Hepatocyte (in vitro differentiated cells): ENCODE measurements around the gene NOL9. TPM values are rescaled to one million over a fixed set of nuclear protein-coding genes. Genes with fewer than 3 reads are reported as not detected.

Experiments used
- DNase-seq: peaks from one replicate; pipeline ENCODE4 v3.0.0-alpha.2; 2016; ENCODE audit warnings: low spot score
- H2AFZ ChIP-seq: fragments of 200-600 bp; sonication (generic); 2 replicates; pipeline ENCODE4 v1.6.0; 2016; ENCODE audit warnings: antibody characterized with exemption, mild to moderate bottlenecking
- H3K27ac ChIP-seq: fragments of 200-600 bp; sonication (generic); 2 replicates; pipeline ENCODE4 v1.5.1; 2016; ENCODE audit warnings: mild to moderate bottlenecking
- H3K27me3 ChIP-seq: fragments of 200-600 bp; sonication (generic); 2 replicates; pipeline ENCODE4 v1.6.1; 2016
- H3K36me3 ChIP-seq: fragments of 200-600 bp; sonication (generic); replicated peaks from 2 replicates; pipeline ENCODE4 v1.5.1; 2016; ENCODE audit warnings: low read depth; ENCODE audit not compliant: insufficient read depth
- H3K4me1 ChIP-seq: fragments of 200-600 bp; sonication (generic); 2 replicates; pipeline ENCODE4 v1.5.1; 2016; ENCODE audit warnings: mild to moderate bottlenecking, moderate library complexity; ENCODE audit not compliant: insufficient read depth
- H3K4me2 ChIP-seq: fragments of 200-600 bp; sonication (generic); 2 replicates; pipeline ENCODE4 v1.6.0; 2016
- H3K4me3 ChIP-seq: fragments of 200-600 bp; sonication (generic); 2 replicates; pipeline ENCODE4 v1.5.1; 2016; ENCODE audit warnings: mild to moderate bottlenecking
- H3K79me2 ChIP-seq: fragments of 200-600 bp; sonication (generic); 2 replicates; pipeline ENCODE4 v1.6.0; 2017; ENCODE audit warnings: mild to moderate bottlenecking
- H3K9me2 ChIP-seq: fragments of 200-600 bp; sonication (generic); replicated peaks from 2 replicates; pipeline ENCODE4 v1.6.0; 2017; ENCODE audit warnings: mild to moderate bottlenecking; ENCODE audit not compliant: insufficient read depth
- H3K9me3 ChIP-seq: fragments of 200-600 bp; sonication (generic); 2 replicates; pipeline ENCODE4 v1.5.1; 2016; ENCODE audit warnings: low read depth, mild to moderate bottlenecking
- H4K20me1 ChIP-seq: fragments of 200-600 bp; sonication (generic); 2 replicates; pipeline ENCODE4 v1.6.0; 2016; ENCODE audit warnings: mild to moderate bottlenecking; ENCODE audit not compliant: insufficient read depth, poor library complexity, severe bottlenecking
- EZH2 ChIP-seq: fragments of 200-600 bp; sonication (generic); IDR thresholded peaks from 2 replicates; pipeline ENCODE4 v1.6.1; 2016; ENCODE audit warnings: antibody characterized with exemption, mild to moderate bottlenecking, borderline replicate concordance
- EZH2phosphoT487 ChIP-seq: fragments of 200-600 bp; sonication (generic); IDR thresholded peaks from one replicate; pipeline ENCODE4 v1.6.1; 2018; ENCODE audit warnings: antibody characterized with exemption, mild to moderate bottlenecking, low read depth, moderate library complexity; ENCODE audit not compliant: unreplicated experiment, severe bottlenecking
- WGBS: methylation state at CpG from one replicate; pipeline ENCODE4 v1.1.6; 2016; ENCODE audit warnings: low lambda C conversion rate; ENCODE audit errors: missing lambda C conversion rate; 5-methylcytosine and 5-hydroxymethylcytosine counted together
- polyA plus RNA-seq: library from polyadenylated mRNA; unstranded; fragments of >200 nt; fragmentation: Nextera tagmentation; extraction: Ambion mirVana; gene quantifications from 2 replicates; pipeline ENCODE4 v1.2.1, GENCODE V29; 2016
- total RNA-seq: library from RNA; depleted of rRNA; stranded (reverse); fragments of >200 nt; gene quantifications from 2 replicates; pipeline ENCODE4 v1.2.3, GENCODE V29; 2014
- TF ChIP-seq, protein P1 (sequence below): fragments of 200-600 bp; sonication (generic); IDR thresholded peaks from 2 replicates; pipeline ENCODE4 v1.5.1; 2016; ENCODE audit warnings: antibody characterized with exemption, mild to moderate bottlenecking; ENCODE audit not compliant: poor library complexity

The NOL9 gene
- total and polyA plus RNA-seq, 2 experiments from 2014 or later = 13.7 to 21.6 TPM

DNA sequence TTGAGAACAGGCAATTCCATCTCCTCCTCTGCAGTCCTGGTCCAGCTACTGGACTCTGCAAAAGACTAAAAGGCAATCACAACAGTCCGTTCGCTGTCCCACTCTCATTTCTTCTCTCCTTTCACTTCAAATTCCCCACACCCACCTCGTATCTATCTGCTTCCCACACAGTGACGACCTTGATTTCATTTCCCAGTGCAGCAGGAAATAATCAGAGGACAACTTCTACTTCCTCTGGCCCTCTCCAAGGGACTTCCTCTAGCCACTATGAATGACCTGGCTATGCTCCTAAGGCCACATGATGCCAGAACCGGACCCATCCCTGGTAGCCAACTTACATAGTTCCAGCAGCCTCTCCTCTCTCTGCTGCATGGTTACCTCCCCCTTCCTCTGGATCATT is 8.0 kb downstream of the NOL9 start:
- Histone ChIP-seq H3K36me3 (no peaks in the 10 kb centered on the region), H3K27me3 (no peaks in the 10 kb centered on the region), H3K4me1 (no peaks in the 10 kb centered on the region), H4K20me1 (no peaks in the 10 kb centered on the region), H3K9me3 (no peaks in the 10 kb centered on the region), H2AFZ (no peak overlapping the region), H3K27ac (no peak overlapping the region), H3K79me2 (peaks cover 5% of the 10 kb centered on the region), H3K4me2 (no peak overlapping the region), H3K4me3 (no peak overlapping the region), H3K9me2 (no peaks in the 10 kb centered on the region)
- DNase-seq = no peak
- 90% methylated on average over 5 of the region's 5 CpGs for WGBS
- TF ChIP-seq EZH2phosphoT487 = no peak
- no peak for TF ChIP-seq EZH2
- TF ChIP-seq, protein P1, sequence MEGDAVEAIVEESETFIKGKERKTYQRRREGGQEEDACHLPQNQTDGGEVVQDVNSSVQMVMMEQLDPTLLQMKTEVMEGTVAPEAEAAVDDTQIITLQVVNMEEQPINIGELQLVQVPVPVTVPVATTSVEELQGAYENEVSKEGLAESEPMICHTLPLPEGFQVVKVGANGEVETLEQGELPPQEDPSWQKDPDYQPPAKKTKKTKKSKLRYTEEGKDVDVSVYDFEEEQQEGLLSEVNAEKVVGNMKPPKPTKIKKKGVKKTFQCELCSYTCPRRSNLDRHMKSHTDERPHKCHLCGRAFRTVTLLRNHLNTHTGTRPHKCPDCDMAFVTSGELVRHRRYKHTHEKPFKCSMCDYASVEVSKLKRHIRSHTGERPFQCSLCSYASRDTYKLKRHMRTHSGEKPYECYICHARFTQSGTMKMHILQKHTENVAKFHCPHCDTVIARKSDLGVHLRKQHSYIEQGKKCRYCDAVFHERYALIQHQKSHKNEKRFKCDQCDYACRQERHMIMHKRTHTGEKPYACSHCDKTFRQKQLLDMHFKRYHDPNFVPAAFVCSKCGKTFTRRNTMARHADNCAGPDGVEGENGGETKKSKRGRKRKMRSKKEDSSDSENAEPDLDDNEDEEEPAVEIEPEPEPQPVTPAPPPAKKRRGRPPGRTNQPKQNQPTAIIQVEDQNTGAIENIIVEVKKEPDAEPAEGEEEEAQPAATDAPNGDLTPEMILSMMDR = no peak

DNA sequence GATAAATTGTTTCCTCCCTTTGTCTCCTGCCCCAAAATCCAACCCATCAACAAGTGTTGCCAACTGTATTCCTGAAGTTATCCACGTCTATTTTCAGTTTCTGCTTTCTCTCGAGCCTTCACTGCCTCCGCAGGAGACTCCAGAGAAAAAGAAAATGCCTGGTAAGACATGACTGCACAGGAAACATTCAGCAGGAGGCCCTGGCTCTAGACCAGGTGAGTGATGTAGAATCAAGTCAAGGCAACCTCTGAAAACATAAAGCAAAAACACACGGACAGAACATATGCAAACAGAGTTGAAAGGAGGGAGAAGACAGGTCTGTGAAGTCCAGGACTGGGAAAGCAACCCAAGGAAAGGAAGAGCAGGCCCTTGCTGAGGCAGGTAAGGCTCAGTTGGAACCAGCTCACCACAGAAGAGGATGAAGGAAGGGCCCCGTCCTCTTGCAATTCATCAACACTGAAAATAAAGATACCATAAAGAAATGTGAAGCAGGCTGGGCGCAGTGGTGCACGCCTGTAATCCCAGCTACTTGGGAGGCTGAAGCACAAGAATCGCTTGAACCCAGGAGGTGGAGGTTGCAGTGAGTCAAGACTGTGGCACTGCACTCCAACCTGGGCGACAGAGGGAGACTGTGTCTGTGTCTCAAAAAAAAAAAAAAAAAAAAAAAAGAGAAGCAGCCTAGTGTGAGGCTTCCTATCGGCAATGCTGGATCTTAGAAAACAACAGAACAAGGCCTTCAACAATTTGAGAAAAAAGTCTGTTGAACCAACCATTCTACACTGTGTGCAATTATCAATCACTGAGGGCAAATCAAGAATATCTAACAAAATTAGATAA is 8.8 kb downstream of the NOL9 start:
- DNase-seq = no peak
- H3K27ac ChIP-seq = no peak overlapping the region
- 79% methylated on average over 10 of the region's 10 CpGs for WGBS

DNA sequence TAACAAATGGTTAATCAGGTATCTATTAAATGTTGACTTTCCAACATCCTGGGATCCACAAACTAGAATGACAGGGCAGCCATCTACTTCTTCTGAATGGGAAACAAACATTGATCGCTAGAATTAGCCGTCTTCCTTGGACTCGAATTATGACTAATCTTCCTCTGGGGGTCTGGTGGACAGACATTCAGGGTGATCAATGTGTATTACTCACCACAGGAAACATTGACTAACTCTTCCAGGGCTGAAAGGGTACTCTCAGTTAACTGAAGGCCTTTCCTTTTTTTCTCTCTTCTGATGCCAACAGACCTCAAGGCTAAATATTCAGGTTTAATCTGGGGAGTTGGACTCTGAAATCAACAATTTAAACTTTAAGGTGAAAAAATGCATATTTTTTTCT is 9.5 kb downstream of the NOL9 start:
- no peak for DNase-seq
- Histone ChIP-seq H3K4me3 (no peak overlapping the region), H3K27ac (no peak overlapping the region), H3K9me3 (no peaks in the 10 kb centered on the region), H3K4me1 (no peaks in the 10 kb centered on the region), H3K9me2 (no peaks in the 10 kb centered on the region), H3K36me3 (no peaks in the 10 kb centered on the region), H2AFZ (no peak overlapping the region), H3K4me2 (no peak overlapping the region), H3K27me3 (no peaks in the 10 kb centered on the region), H4K20me1 (no peaks in the 10 kb centered on the region), H3K79me2 (no peaks in the 10 kb centered on the region)
- TF ChIP-seq EZH2 (no peak), EZH2phosphoT487 (no peak)
- TF ChIP-seq, protein P1 = no peak
- 89% methylated on average over 3 of the region's 3 CpGs for WGBS

More for the DNA sequence above, 8.8 kb downstream of the NOL9 start:
- Histone ChIP-seq H4K20me1 (no peaks in the 10 kb centered on the region), H3K9me2 (no peaks in the 10 kb centered on the region), H2AFZ (no peak overlapping the region), H3K79me2 (no peaks in the 10 kb centered on the region), H3K9me3 (no peaks in the 10 kb centered on the region), H3K4me3 (no peak overlapping the region), H3K27me3 (no peaks in the 10 kb centered on the region), H3K4me1 (no peaks in the 10 kb centered on the region), H3K4me2 (no peak overlapping the region), H3K36me3 (no peaks in the 10 kb centered on the region)
- no peak for TF ChIP-seq EZH2
- TF ChIP-seq, protein P1 = no peak
- no peak for TF ChIP-seq EZH2phosphoT487
